ENCODE data around the gene SH3PXD2A.

Gene SH3PXD2A

GRCh38 chr10:103855424-103855823 lies at the start of gene SH3PXD2A:
TSS of gene SH3PXD2A (minus strand) at chr10:103855576. CDS start at chr10:103855266, 310 bp downstream.
- DNase-seq (ENCODE audit: low read depth in 1 of 2, low spot score in 1 of 2): no peak

GRCh38 chr10:103901299-103901698 lies 45.9 kb upstream of the SH3PXD2A start:
- no peak for DNase-seq (ENCODE audit: low read depth in 1 of 2, low spot score in 1 of 2)

- no peak for DNase-seq (ENCODE audit: low read depth in 1 of 2, low spot score in 1 of 2)
Measured at GRCh38 chr10:103899312-103899711, 43.9 kb upstream of the SH3PXD2A start.

- DNase-seq (ENCODE audit: low read depth in 1 of 2, low spot score in 1 of 2): no peak
Measured at GRCh38 chr10:103897241-103897774, 41.9 kb upstream of the SH3PXD2A start.

GRCh38 chr10:103896225-103896624 lies 40.8 kb upstream of the SH3PXD2A start:
- DNase-seq (ENCODE audit: low read depth in 1 of 2, low spot score in 1 of 2): no peak

- DNase-seq (ENCODE audit: low read depth in 1 of 2, low spot score in 1 of 2): no peak
Measured at GRCh38 chr10:103895411-103896186, 40.2 kb upstream of the SH3PXD2A start.

- DNase-seq (ENCODE audit: low read depth in 1 of 2, low spot score in 1 of 2): no peak
Measured at GRCh38 chr10:103894441-103894864, 39.1 kb upstream of the SH3PXD2A start.

- no peak for DNase-seq (ENCODE audit: low read depth in 1 of 2, low spot score in 1 of 2)
Measured at GRCh38 chr10:103893817-103894216, 38.4 kb upstream of the SH3PXD2A start.

GRCh38 chr10:103892181-103892580 lies 36.8 kb upstream of the SH3PXD2A start:
- no peak for DNase-seq (ENCODE audit: low read depth in 1 of 2, low spot score in 1 of 2)

GRCh38 chr10:103890688-103891087 lies 35.3 kb upstream of the SH3PXD2A start:
- DNase-seq (ENCODE audit: low read depth in 1 of 2, low spot score in 1 of 2): no peak

GRCh38 chr10:103890194-103890658 lies 34.9 kb upstream of the SH3PXD2A start:
- DNase-seq (ENCODE audit: low read depth in 1 of 2, low spot score in 1 of 2): no peak

GRCh38 chr10:103889121-103889720 lies 33.8 kb upstream of the SH3PXD2A start:
- DNase-seq (ENCODE audit: low read depth in 1 of 2, low spot score in 1 of 2): no peak

- no peak for DNase-seq (ENCODE audit: low read depth in 1 of 2, low spot score in 1 of 2)
Measured at GRCh38 chr10:103888113-103888841, 32.9 kb upstream of the SH3PXD2A start.

- no peak for DNase-seq (ENCODE audit: low read depth in 1 of 2, low spot score in 1 of 2)
Measured at GRCh38 chr10:103885617-103886016, 30.2 kb upstream of the SH3PXD2A start.

GRCh38 chr10:103884681-103885139 lies 29.3 kb upstream of the SH3PXD2A start:
- DNase-seq (ENCODE audit: low read depth in 1 of 2, low spot score in 1 of 2): no peak

- no peak for DNase-seq (ENCODE audit: low read depth in 1 of 2, low spot score in 1 of 2)
Measured at GRCh38 chr10:103882285-103883007, 27.1 kb upstream of the SH3PXD2A start.

GRCh38 chr10:103881416-103882284 lies 26.3 kb upstream of the SH3PXD2A start:
- no peak for DNase-seq (ENCODE audit: low read depth in 1 of 2, low spot score in 1 of 2)

GRCh38 chr10:103879831-103880230 lies 24.5 kb upstream of the SH3PXD2A start:
- DNase-seq (ENCODE audit: low read depth in 1 of 2, low spot score in 1 of 2): no peak

- DNase-seq (ENCODE audit: low read depth in 1 of 2, low spot score in 1 of 2): no peak
Measured at GRCh38 chr10:103879409-103879808, 24.0 kb upstream of the SH3PXD2A start.

GRCh38 chr10:103877861-103878260 lies 22.5 kb upstream of the SH3PXD2A start:
- no peak for DNase-seq (ENCODE audit: low read depth in 1 of 2, low spot score in 1 of 2)
